Stimulated activated CD8-positive, alpha-beta memory T cell treated with anti-CD3 and anti-CD28 coated beads, Interleukin-15, amount 100 ng/mL, for 4 hours (primary cell): Measurements from ENCODE around the gene PRKG1.

Experiments
- DNase-seq, 2 donors: peaks; one replicate each; pipeline ENCODE4 v3.0.0-alpha.2; 2020; ENCODE audit warnings: low read depth in 2 of 2

PRKG1 gene

DNA sequence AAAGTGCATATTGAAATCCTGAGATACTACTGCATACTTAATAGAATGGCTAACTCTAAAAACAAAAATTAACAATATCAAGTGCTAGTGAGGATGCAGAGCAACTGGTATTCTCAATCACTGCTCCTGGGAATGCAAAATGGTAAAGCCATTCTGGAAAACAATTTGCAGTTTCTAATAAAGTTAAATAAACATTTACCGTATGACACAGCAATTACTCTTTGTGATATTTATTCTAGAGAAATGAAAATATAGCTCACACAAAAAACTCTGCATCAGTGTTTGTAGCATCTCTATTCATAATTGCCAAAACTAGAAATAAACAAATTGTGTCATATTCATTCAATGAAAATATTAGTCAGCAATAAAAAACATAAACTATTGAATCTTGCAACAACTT is 984.8 kb downstream of the PRKG1 start:
- no peak for DNase-seq

DNA sequence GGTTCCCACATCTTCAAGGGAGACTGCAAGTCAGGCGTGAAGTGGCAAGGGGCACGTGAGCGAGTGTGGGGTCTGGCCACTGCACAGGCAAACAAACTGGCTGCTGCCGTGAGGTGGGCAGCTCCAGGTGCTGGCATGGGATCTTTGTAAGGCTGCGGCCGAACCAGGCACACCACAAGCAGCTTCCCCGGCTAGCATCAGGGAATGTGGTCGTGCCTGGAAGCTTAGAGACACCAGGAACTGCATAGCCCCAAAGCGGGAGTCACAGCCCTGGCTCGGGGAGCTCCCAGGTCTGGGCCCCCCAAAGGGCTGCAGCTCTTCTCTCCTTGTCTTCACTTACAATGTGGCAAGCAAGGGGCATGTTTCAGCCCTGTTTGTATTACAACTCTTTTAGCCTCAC is 988.9 kb downstream of the PRKG1 start:
- no peak for DNase-seq

DNA sequence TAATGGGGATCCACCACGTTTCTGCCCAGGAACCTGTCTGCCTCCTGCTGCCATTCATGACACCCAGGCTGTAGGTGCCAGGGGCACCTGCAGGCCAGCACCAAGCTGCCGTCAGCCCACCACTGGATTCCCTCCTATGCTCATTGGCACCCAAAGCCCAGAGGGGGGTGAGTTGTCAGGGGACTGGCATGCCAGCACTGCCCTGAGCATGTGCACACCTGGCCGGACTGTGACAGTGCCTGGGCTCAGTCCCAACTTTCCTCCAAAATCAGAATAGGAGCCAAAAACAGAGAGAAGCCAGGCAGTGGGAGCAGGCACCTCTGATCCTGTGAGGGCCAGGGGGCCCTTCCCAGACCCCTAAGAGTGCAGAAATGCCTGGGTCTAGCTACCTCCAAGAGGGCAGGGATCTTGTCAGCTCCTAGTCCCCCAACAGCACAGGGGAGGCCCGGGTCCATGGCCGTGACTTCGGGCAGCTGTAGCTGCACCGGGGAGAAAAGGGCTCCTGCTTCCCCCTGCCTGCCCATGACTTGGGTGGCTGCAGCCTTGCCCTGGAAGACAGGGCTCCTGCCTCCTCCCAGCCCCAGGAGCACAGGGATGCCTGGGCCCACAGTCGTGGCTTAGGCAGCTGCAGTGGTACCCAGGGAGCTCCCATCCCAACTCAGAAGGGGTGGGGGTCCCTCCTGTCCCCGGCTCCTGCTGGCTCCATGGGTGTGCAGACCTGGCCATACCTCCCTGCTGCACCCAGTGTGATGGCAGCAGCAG is 990.0 kb downstream of the PRKG1 start:
- no peak for DNase-seq

DNA sequence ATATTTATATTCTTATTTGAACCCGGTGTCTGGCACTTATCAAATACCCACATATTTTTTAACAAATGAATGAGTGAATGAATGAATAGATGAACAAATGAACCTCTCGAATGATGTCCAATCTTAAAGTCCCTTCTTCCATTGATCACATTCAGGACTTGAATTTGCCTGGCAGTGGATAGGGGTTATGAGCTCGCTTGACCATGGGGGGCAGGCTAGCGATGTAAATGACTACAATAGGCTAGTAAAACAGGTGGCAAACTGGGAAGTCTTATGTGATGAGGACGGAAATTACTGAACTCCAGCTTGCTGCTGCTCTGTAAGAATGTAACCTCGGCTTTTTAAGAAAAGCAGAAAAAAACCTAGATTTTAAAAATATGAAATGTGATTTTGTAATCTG is 992.1 kb downstream of the PRKG1 start:
- DNase-seq: no peak

DNA sequence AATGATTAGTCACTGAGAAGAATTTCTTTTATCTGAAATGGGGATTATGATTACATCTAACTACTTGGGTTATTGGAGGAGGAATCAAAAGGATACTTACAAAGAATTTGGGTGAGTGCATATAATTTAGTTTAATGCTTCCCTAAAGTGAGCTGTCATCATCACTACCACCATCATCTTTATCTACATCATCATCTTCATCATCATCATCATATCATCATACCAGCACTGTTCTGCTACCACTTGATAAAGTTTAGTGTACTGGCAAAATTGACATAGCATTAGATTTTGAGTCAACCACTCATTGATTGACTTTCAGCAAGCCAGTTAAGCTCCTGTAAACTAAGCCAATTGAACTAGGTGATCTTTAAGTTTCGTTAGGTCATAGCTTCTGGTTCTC is 994.2 kb downstream of the PRKG1 start:
- DNase-seq: no peak

DNA sequence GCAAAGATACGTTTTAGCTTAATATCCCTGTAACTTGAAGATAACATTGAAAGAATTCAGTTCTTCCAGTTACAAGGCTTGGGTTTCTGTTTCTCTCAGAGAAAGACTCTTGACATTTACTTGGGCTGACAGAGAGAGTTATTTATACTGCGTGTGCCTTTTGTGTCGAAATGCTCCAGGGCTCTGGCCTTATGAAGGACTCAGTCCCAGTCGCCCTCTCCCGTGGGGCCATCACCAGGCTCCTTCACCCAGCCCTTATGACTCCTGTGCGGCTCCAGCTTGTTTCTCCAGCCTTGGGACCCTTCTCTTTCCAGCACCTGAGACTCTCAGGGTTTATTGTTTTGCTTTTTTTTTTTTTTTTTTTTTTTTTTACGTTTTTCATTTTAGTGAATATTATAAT is 997.5 kb downstream of the PRKG1 start:
- DNase-seq: no peak

DNA sequence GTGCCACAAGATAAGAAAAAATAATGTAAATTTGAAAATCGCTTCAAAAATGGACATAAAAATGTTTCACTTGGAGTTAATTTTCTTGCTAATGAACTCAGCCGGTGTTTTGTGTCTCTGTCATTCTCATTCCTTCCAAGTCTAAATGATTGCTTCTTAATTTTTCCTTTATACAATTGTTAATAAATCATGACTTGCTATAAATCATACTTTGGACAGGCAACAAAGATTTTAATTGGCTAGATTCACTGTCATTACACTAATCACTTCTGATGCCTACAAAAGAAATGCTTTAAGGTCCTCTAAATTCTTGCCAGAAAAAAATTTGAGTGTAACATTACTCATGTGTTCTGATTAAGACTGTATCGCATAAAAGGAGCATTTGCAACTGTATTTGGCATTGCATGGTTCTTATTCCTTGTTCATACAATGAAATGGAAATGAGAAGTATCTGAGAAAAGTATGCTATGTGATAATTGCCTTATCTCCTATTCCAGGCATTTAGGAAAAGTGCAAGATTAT is 1000.3 kb downstream of the PRKG1 start:
- DNase-seq: no peak

DNA sequence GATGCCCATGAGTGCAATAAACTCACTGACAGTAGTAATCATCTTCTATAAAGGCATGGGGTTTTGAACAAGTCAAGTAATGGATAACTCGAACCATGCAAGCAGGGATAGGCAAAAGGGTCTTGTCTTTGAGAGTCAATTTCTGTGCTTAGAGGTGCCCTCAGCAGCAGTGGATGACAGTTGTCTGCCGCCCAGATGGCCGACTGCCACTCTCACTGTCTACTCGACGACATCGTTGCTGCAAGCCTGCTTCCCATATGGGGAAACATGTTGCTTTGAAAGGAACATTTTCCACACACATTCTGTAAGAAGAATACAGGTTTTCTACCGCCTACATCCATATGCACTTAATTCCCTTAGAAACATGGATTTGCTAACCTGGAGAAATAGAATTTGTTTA is 1003.5 kb downstream of the PRKG1 start:
- no peak for DNase-seq

DNA sequence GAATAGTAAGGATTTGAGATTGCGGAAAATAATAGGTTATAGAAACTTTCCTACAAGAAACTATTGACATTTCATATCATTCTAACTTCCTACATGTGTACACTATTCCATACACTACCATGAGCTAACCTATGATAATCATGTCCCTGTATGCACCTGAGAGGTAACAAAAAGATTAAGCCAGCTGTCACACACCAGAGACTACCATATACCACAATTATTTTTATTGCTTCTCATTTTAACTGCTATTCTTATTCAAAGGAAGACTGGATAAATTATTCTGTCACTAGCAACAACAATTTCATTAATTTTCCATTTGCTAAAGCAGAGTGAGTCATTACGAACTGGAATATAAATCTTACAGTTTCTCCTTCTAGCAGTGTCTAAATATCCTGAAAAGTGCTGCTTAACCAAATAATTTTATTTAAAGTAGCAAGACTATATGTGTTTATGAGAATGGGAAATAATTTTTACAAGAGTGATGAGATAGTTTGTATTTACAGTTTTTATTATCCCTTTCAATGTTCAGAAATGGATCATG is 1004.2 kb downstream of the PRKG1 start:
- no peak for DNase-seq

DNA sequence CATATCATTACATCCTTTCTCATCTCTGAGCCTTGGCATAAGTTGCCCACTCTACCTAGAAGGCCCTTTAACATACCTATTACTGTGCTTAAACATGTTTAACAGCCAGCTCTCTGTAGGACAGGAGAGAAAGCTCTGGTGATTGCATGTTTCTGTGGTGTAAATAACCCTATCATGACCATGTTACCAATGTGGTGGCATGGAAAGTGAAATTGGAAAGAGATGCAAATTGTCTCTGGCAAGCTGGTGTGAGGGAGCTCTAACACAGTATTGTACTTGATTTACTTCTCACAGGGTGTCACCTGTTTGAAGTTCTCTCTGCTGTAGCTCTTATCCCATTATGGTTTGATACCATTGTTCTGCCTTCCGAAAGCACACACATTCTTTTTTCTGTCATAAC is 1008.0 kb downstream of the PRKG1 start:
- DNase-seq: no peak

DNA sequence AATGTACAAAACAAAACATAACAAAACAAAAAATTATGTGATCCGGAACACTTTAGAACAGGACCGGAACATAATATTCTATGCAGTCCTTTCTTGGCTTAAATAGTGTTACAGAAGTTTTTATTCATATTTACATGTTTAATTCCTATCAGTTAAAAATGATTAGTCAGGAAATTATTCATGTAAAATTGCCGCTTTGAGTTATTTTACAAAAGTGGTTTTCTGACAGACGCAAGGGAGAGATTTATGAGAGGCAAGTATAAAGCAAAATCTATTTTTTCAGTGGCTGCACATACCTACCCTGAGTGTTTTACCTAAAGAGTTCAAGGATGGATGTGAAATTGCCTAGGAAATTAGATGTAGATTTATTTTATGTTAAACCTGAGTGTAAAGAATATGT is 1009.1 kb downstream of the PRKG1 start:
- DNase-seq: no peak

DNA sequence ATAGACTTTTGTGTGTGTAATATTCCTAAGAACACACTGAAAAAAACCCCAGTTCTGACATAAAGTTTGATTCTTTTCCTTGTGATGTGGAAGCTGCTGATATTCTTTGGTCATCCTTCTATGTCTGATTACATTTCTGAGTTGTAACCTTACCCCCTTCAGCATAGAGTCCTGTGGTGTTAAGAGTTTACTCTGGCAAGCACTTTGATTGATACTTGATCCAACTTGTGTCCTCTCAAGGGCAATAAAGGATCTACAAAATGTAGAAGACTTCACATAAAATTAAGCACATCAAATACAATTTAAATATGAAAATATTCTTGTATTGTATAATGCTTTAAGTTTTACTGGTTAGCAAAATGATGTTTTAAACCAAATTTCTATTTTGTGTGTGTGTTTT is 1018.1 kb downstream of the PRKG1 start:
- no peak for DNase-seq

DNA sequence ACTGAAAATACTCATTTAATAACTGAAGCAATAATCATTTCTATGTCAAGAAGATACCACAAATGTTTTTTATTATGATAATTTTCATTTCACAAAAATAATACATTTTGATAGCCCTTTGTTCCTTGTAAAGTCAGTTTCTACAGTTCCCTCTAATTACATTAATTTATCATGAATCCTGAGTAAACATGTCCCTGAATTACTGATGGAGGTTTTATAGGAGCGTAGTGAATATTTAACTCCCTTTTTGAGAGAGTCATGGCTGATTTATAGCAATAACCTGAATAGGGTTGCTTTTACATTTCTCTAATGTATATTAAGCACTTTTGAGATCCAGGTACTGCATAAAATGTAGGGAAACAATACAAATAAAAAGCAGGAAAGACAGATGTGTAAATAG is 1023.8 kb downstream of the PRKG1 start:
- no peak for DNase-seq

DNA sequence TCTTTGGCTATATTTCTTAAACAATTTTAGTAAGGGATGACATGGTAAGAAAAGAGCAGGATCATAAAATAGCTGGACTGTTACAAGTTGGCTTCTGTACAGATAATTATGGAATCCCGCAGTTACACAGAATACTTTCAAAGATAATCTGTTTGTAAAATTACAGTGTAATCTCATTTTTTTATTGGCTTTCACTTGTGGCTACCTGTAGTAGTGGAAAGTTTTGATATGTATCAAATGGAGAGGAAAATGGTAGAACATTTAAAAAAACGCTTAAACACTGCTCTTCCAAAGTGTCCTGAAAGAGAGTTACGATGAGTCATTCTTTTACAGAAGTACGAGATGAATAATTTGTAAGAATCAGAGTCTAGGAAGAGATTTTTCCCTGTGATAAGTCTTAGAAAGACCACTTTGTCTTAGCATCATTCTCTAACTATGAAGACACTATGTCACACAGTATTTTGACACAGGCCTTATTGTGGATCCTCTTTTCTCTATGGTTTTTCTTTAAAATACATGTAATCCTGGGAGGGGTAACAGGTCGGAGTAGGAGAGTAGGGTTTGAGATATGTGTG is 1024.8 kb downstream of the PRKG1 start:
- no peak for DNase-seq

DNA sequence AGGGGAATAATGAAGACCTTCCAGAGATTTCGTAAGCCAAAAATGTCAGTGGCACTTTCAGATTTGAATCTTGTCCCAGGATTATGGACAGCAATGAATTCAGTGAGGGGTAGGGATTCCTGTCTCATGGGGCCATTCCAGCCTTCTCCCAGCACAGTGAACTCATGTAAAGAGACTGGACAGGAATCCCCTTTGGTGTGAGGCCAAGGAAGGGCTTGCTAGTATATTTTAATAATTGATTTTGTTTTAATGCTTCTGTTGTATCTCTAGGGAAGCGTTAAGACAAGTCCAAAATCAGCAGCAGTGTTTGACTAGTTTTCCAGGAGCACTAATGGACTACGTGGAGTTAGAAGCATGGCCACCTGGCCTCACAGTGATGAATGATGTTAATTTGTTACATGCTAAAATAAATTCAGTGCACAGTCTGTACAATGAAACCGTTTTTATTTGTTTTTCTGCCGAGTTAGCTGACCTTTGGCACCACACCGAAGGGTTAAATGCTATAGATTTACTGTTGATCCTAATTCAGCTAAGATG is 1025.8 kb downstream of the PRKG1 start:
- no peak for DNase-seq

DNA sequence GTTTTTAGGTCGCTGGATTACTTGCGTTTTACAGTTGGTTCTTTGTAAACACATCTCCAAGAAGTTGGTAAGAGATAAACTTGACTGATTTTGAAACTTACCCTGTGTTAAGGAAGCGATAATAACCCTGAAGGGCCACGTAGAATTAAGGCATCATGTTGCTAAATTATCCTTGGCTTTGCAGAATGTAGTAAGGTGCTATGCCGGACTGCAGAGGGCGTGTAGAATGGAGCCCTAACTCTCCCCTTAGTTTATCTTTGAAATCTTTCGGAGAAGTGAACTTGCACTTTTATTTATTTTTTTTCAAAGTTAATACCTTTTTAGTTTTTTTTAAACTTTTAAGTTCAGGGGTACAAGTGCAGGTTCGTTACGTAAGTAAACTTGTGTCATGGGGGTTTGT is 1031.0 kb downstream of the PRKG1 start:
- DNase-seq: no peak

DNA sequence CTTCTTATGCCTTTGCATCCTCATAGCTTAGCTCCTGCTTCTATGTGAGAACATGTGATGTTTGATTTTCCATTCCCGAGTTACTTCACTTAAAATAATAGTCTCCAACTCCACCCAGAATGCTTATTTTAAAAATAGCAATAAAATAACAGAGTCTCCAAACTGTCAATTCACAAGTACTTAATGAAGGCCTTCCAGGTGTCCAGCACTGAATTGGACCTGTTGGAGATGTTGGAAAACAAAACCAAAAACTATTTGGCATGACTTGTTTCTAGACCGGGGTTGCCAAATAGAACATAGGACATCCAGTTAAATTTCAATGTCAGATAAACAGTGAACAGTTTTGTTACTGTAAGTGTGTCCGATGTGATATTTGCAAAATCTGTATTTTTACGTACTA is 1031.7 kb downstream of the PRKG1 start:
- DNase-seq: no peak

DNA sequence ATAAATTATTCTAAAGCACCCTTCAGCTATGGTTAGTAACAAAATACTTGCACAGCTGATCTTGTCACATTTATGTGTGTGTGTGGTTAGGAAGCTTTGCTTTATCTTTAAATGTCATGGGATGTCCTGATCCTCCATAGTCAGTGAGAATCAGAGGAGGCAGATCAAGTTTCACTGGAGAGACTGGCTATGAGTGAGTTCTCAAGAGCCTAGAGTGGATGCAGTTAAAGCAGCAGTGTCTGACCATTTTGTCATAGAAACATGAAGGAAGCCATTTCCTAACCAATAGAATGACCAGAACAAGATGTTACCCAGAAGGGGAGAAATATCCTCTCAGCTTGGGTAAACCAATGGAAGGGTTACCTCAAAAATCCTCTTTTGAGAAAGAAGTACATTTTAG is 1032.6 kb downstream of the PRKG1 start:
- DNase-seq: no peak

DNA sequence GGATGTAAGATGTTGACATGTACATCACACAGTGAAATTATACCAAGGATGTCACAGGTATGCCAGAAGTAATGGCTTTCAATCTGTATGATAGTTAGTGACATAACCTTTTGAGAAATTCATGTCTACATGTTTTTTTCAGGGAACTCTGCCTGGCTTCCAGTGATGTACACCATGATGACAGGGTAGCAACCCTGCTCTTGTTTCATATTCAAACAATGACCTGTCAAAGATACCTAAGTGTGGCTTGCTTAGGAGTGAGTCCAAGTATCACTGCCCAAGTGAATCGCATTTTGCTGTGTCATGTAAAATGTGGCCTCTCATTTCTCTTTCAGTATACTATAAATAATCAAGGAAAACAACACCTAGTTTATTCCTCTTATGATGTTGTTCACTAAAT is 1033.9 kb downstream of the PRKG1 start:
- DNase-seq: no peak

DNA sequence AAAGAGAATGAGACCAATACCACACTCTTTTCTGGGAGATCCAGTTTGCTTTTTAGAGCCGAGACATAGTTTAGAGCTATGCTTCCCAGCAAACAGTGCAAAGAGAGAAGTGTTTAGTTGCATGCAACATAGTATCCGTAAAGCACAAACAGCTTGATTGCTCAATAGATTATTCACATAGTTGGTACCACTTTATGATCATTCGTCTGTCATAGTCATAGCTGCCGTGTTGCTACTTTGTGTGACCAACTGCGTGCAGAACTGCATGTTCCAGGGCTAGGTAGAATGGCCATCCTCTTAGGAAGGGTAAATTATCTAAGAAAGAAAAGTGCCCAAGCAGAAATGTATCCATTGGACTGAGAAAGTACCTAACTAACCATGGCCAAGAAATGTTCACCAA is 1036.3 kb downstream of the PRKG1 start:
- DNase-seq: no peak

DNA sequence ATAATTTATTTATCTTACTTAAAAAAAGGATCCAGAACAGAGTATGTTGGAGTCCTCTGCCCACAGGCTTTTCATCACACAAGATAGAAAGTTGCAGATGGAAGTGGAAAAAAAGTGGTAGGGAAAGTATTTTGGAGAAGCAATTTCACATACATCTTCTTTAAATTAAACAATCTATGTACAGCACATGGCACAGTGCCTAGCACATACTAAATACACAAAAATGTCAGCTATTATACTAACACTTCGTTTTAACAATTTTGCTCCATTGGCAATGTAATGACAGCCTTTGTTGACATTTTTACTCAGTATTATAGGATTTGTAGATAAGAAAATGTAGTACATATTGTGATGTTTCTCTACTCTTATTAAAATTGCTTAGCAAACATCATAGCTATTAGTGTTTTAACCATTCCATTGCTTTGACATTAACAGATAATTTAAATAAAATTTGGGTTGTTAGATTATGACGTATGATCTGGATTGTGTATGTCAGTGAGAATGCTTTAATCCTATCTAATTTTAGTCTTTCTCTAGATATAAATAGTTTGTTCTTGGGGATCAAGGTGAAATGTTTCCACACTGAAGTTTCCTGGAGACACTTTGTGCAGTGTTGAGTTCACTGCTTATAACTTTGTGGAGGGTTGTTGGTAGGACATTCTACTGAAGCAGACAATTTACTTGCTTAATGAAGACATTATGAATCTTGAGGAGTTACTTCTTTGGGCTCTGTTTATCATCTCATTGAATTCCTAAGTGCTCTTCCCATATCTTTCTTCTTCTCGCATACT is 1037.0 kb downstream of the PRKG1 start:
- no peak for DNase-seq

DNA sequence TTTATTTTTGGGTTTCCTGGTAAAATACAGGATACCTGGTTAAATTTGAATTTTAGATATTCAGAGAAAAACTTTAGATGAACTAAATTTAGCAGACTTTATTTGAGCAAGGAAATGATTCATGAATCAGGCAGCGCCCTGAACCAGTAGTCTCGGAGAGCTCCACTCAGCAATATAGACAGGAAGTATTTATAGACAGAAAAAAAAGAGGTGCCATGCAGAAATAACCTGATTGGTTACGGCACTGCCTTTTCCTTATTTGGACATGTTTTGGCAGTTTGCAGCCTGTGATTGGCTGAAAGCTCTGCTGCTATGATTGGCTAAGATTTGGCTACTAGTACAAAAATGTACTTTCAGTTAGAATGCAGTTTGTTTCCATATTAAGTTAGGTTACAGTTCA is 1041.5 kb downstream of the PRKG1 start:
- no peak for DNase-seq
